IMR-90 (cell line): Measurements from ENCODE around the gene TNKS2. TPM values are rescaled to one million over a fixed set of nuclear protein-coding genes. Genes with fewer than 3 reads are reported as not detected.

Experiments
- ATAC-seq: fragments of 200-7000 bp; cut with Tn5 transposase; 2 replicates; pipeline ENCODE4 v1.9.1; 2020; ENCODE audit warnings: low read depth, mild to moderate bottlenecking, moderate library complexity
- BruUV-seq: library from RNA; stranded (reverse); fragments of 400-500 nt; replicated peaks from 2 replicates; lab custom pipeline; 2021; lab: Mats Ljungman, UMichigan
- CTCF ChIA-PET: fragments of 300-600 bp; formaldehyde crosslinking; extraction: SDS; loops from one replicate; lab custom pipeline; 2021; ENCODE audit warnings: antibody characterized with exemption; lab: Yijun Ruan, JAX
- POLR2A ChIA-PET: fragments of 300-600 bp; sonication (Branson Sonifier 250); formaldehyde crosslinking; loops from one replicate; lab custom pipeline; 2022; ENCODE audit warnings: antibody characterized with exemption; ENCODE audit not compliant: unreplicated experiment; lab: Charles Lee
- DNase-seq: peaks from one replicate; pipeline ENCODE4 v3.0.0; 2013
- H2AFZ ChIP-seq: replicated peaks from 2 replicates; pipeline ENCODE3; 2013; ENCODE audit warnings: low read length, mild to moderate bottlenecking; ENCODE audit not compliant: poor library complexity
- H2AK5ac ChIP-seq: 2 replicates; pipeline ENCODE4 v1.6.1; 2013; ENCODE audit warnings: low read depth, low read length, inconsistent platforms
- H2AK9ac ChIP-seq: replicated peaks from 2 replicates; pipeline ENCODE3; 2013; ENCODE audit warnings: mild to moderate bottlenecking, low read depth, low read length, moderate library complexity; ENCODE audit not compliant: poor library complexity
- H2BK120ac ChIP-seq: 2 replicates; pipeline ENCODE4 v1.6.1; 2013; ENCODE audit warnings: low read depth, low read length, inconsistent platforms
- H2BK15ac ChIP-seq: 3 replicates; pipeline ENCODE4 v1.6.1; 2013; ENCODE audit warnings: low read depth, low read length, inconsistent platforms
- H2BK20ac ChIP-seq: 2 replicates; pipeline ENCODE4 v1.6.1; 2013; ENCODE audit warnings: low read depth, mild to moderate bottlenecking, inconsistent platforms, low read length, moderate library complexity
- H2BK5ac ChIP-seq: 2 replicates; pipeline ENCODE4 v1.6.1; 2013; ENCODE audit warnings: mild to moderate bottlenecking, low read depth, low read length, inconsistent platforms; ENCODE audit not compliant: poor library complexity, severe bottlenecking
- H3K14ac ChIP-seq: replicated peaks from 2 replicates; pipeline ENCODE4 v1.6.1; 2013; ENCODE audit warnings: low read depth, low read length, inconsistent platforms
- H3K18ac ChIP-seq: 2 replicates; pipeline ENCODE4 v1.6.1; 2013; ENCODE audit warnings: low read depth, low read length, control low read depth
- H3K23ac ChIP-seq: 2 replicates; pipeline ENCODE4 v1.6.1; 2013; ENCODE audit warnings: low read depth, low read length, inconsistent platforms
- H3K27ac ChIP-seq: 2 replicates; pipeline ENCODE4 v1.5.1; 2013; ENCODE audit warnings: mild to moderate bottlenecking, control low read depth, low read length; ENCODE audit not compliant: insufficient read depth
- H3K27me3 ChIP-seq: 2 replicates; pipeline ENCODE4 v1.6.1; 2013; ENCODE audit warnings: low read length; ENCODE audit not compliant: control insufficient read depth, insufficient read depth
- H3K36me3 ChIP-seq: 2 replicates; pipeline ENCODE4 v1.6.1; 2013; ENCODE audit warnings: low read length, mixed read lengths; ENCODE audit not compliant: control insufficient read depth, insufficient read depth
- H3K4ac ChIP-seq: 2 replicates; pipeline ENCODE4 v1.6.1; 2013; ENCODE audit warnings: low read depth, low read length, inconsistent platforms
- H3K4me1 ChIP-seq: 2 replicates; pipeline ENCODE4 v1.6.1; 2013; ENCODE audit warnings: low read length, mixed read lengths; ENCODE audit not compliant: control insufficient read depth, insufficient read depth
- H3K4me2 ChIP-seq: 2 replicates; pipeline ENCODE4 v1.6.1; 2013; ENCODE audit warnings: low read depth, mild to moderate bottlenecking, control low read depth, low read length, moderate library complexity
- H3K4me3 ChIP-seq: 2 replicates; pipeline ENCODE4 v1.5.1; 2013; ENCODE audit warnings: low read depth, mild to moderate bottlenecking, control low read depth, low read length, moderate library complexity; ENCODE audit not compliant: insufficient read depth
- H3K56ac ChIP-seq: 2 replicates; pipeline ENCODE4 v1.6.1; 2013; ENCODE audit warnings: low read length, inconsistent platforms; ENCODE audit not compliant: insufficient read depth; ENCODE audit errors: extremely low read depth
- H3K79me1 ChIP-seq, 2 experiments: 2 replicates each; pipeline ENCODE4 v1.6.1; 2013; ENCODE audit warnings: low read length in 2 of 2, inconsistent platforms in 1 of 2, low read depth in 1 of 2
- H3K9ac ChIP-seq: 2 replicates; pipeline ENCODE4 v1.6.1; 2013; ENCODE audit warnings: low read depth, low read length, control low read depth
- H3K9me1 ChIP-seq: 2 replicates; pipeline ENCODE4 v1.6.1; 2013; ENCODE audit warnings: low read length, inconsistent platforms; ENCODE audit not compliant: insufficient read depth
- H3K9me3 ChIP-seq: 2 replicates; pipeline ENCODE4 v1.6.1; 2013; ENCODE audit warnings: low read length; ENCODE audit not compliant: control insufficient read depth, insufficient read depth
- H4K20me1 ChIP-seq: 2 replicates; pipeline ENCODE4 v1.6.1; 2013; ENCODE audit warnings: low read length, inconsistent platforms; ENCODE audit not compliant: insufficient read depth
- H4K5ac ChIP-seq: 2 replicates; pipeline ENCODE4 v1.6.1; 2013; ENCODE audit warnings: mild to moderate bottlenecking, low read depth, low read length, control low read depth
- H4K8ac ChIP-seq, 2 experiments: 2 replicates each; pipeline ENCODE4 v1.6.1; 2013; ENCODE audit warnings: low read depth in 2 of 2, low read length in 2 of 2, control low read depth in 1 of 2, inconsistent platforms in 1 of 2
- H4K91ac ChIP-seq: 2 replicates; pipeline ENCODE4 v1.6.1; 2013; ENCODE audit warnings: low read depth, low read length, inconsistent platforms; ENCODE audit not compliant: insufficient read depth
- BHLHE40 ChIP-seq: fragments of 150-350 bp; IDR thresholded peaks from 2 replicates; pipeline ENCODE4 v1.6.1; 2016; ENCODE audit warnings: mild to moderate bottlenecking, low read depth, low read length
- CEBPB ChIP-seq: IDR thresholded peaks from 2 replicates; pipeline ENCODE4 v1.6.1; 2012; ENCODE audit warnings: low read depth, low read length, improper control_type of control experiment
- CHD1 ChIP-seq: IDR thresholded peaks from 2 replicates; pipeline ENCODE4 v1.6.1; 2012; ENCODE audit warnings: low read depth, low read length, improper control_type of control experiment
- FOS ChIP-seq: fragments of 150-350 bp; IDR thresholded peaks from 2 replicates; pipeline ENCODE4 v1.6.1; 2016; ENCODE audit warnings: low read depth, low read length
- MAFK ChIP-seq: IDR thresholded peaks from 2 replicates; pipeline ENCODE4 v1.6.1; 2012; ENCODE audit warnings: low read depth, low read length, improper control_type of control experiment
- MAZ ChIP-seq: IDR thresholded peaks from 2 replicates; pipeline ENCODE4 v1.6.1; 2012; ENCODE audit warnings: low read depth, mild to moderate bottlenecking, low read length, improper control_type of control experiment, moderate library complexity, borderline replicate concordance
- MXI1 ChIP-seq: IDR thresholded peaks from 2 replicates; pipeline ENCODE4 v1.6.1; 2012; ENCODE audit warnings: low read depth, mild to moderate bottlenecking, low read length, moderate library complexity, borderline replicate concordance
- NFE2L2 ChIP-seq: fragments of 150-350 bp; IDR thresholded peaks from 2 replicates; pipeline ENCODE4 v1.6.1; 2016; ENCODE audit warnings: low read depth, mild to moderate bottlenecking, low read length
- POLR2A ChIP-seq: IDR thresholded peaks from 2 replicates; pipeline ENCODE4 v1.6.1; 2012; ENCODE audit warnings: mild to moderate bottlenecking, low read depth, low read length
- RAD21 ChIP-seq: IDR thresholded peaks from 2 replicates; pipeline ENCODE4 v1.6.1; 2012; ENCODE audit warnings: low read length, improper control_type of control experiment
- RCOR1 ChIP-seq: IDR thresholded peaks from 2 replicates; pipeline ENCODE4 v1.6.1; 2012; ENCODE audit warnings: mild to moderate bottlenecking, low read length, improper control_type of control experiment; ENCODE audit not compliant: insufficient replicate concordance
- RFX5 ChIP-seq: IDR thresholded peaks from 2 replicates; pipeline ENCODE4 v1.8.0; 2012; ENCODE audit warnings: low read depth, mild to moderate bottlenecking, low read length, moderate library complexity
- SMC3 ChIP-seq: fragments of 150-350 bp; IDR thresholded peaks from 2 replicates; pipeline ENCODE4 v1.6.1; 2016; ENCODE audit warnings: low read depth, mild to moderate bottlenecking, antibody characterized with exemption, low read length, moderate library complexity
- WGBS, 2 experiments: methylation state at CpG; one replicate each; pipeline versions ENCODE4 v1.1.5 to v1.1.7; 2013; ENCODE audit warnings: missing lambda C conversion rate in 2 of 2; ENCODE audit not compliant: insufficient read length in 1 of 2; ENCODE audit errors: extremely low coverage in 2 of 2; 5-methylcytosine and 5-hydroxymethylcytosine counted together
- dilution Hi-C: fragments of 300-500 bp; cut with HindIII; formaldehyde crosslinking; loops from one replicate; pipeline ENCODE4 v1.14.3; 2018; ENCODE audit warnings: low sequenced_read_pairs; ENCODE audit not compliant: unreplicated experiment
- in situ Hi-C: fragments of 300-500 bp; cut with MboI; formaldehyde crosslinking; loops from 3 replicates; pipeline ENCODE4 v1.14.3; 2019; ENCODE audit warnings: low sequenced_read_pairs, inconsistent platforms, mixed read lengths
- intact Hi-C: fragments of 100-400 bp; cut with micrococcal nuclease; formaldehyde crosslinking; loops from 2 replicates; pipeline ENCODE4 v1.10.0; 2022
- polyA plus RNA-seq, 3 experiments: library from polyadenylated mRNA; depleted of rRNA; stranded (reverse); fragments of >200 nt; gene quantifications; 2 replicates each; pipeline ENCODE4 v1.2.3, GENCODE V29; 2012; ENCODE audit warnings: low replicate concordance in 1 of 3
- total RNA-seq: library from RNA; depleted of rRNA; stranded (reverse); fragments of >200 nt; gene quantifications from 2 replicates; pipeline ENCODE4 v1.2.3, GENCODE V29; 2012
- TF ChIP-seq, protein P1 (sequence below): fragments of 150-350 bp; IDR thresholded peaks from 2 replicates; pipeline ENCODE4 v1.6.1; 2017; ENCODE audit warnings: mild to moderate bottlenecking, antibody characterized with exemption, low read length, low read depth
- TF ChIP-seq, protein P2 (sequence below): fragments of 150-350 bp; IDR thresholded peaks from 2 replicates; pipeline ENCODE4 v1.6.1; 2016; ENCODE audit warnings: low read depth, mild to moderate bottlenecking, low read length, moderate library complexity, borderline replicate concordance

TNKS2 gene
- total and polyA plus RNA-seq, 2 of the 4 experiments (the other 2 are of a cell fraction), result 17.0 to 41.4 TPM

DNA sequence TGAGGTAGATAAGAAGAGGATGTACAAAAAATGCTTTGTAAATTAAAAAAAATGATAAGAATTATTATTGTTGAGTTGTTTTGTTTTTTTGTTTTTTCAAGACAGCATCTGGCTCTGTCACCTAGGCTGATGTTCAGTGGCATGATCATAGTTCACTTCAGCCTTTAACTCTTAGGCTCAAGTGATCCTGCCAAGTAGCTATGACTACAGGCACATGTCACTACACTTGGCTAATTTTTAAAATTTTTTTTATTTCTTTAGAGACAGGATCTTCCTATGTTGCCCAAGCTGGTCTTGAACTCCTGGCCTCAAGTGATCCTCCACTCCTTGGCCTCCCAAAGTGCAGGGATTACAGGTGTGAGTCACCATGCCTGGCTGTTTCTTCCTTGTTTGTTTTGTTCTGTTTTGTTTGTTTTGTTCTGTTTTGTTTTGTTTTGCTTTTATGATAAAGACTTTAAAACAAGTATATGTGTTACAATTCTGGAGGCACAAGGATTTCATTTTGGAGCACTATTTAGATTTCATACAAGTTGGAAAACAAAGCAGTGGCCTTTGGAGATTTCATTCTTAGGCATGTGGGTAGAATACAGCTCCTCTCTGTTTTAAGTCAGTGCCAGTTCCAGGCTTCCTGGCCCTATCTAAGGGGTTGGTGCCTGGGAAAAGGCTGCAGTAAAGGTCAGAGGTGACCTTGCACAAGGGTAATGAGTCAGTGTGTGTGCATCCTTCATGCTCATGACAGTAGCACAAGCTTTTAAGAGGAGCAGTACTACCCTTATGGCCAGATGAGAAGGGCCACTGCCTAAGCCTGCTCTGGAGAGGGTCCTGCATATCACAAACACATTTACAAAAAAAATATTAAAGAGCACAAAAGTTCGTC is 93.1 kb downstream of the TNKS2 start:
- Histone ChIP-seq H3K27me3 (no peaks in the 10 kb centered on the region), H3K4me1 (peaks cover 2% of the 10 kb centered on the region; the same call in 1 of the 2 replicates), H3K4me2 (no peak overlapping the region), H2BK120ac (no peak overlapping the region), H3K18ac (no peak overlapping the region), H3K14ac (no peak overlapping the region), H3K9me1 (peaks cover 9% of the 10 kb centered on the region), H3K36me3 (no peaks in the 10 kb centered on the region), H3K4me3 (no peak overlapping the region), H3K9ac (no peak overlapping the region), H2AFZ (no peak overlapping the region), H2BK5ac (no peak overlapping the region), H3K4ac (no peak overlapping the region), H4K20me1 (no peaks in the 10 kb centered on the region), H4K91ac (no peak overlapping the region), H4K8ac (no peak overlapping the region), H2BK15ac (no peak overlapping the region), H3K27ac (no peak overlapping the region), H2AK9ac (no peak overlapping the region), H3K79me1 (no peaks in the 10 kb centered on the region), H2BK20ac (no peak overlapping the region), H4K5ac (no peak overlapping the region), H3K23ac (no peak overlapping the region), H3K56ac (no peak overlapping the region), H2AK5ac (no peak overlapping the region), H3K9me3 (no peaks in the 10 kb centered on the region)
- no TSS peak for BruUV-seq
- in situ Hi-C loops, result no loop called here
- dilution Hi-C loops, result no loop called here
- ChIA-PET CTCF (interaction anchor here (0.7 kb wide), 1 partner anchor 56 kb away, joined by 3 read pairs; no protein-coding TSS in a partner anchor), POLR2A (no interaction called here)
- DNase-seq (peak; percentile 83), ATAC-seq (peak; percentile 75)
- 100% methylated on average over 1 of the region's 1 CpG; no CpG with 5 or more reads in 1 of the 2 experiments for WGBS, 2 experiments
- intact Hi-C loops, result no loop called here
- TF ChIP-seq NFE2L2, result no peak
- TF ChIP-seq CEBPB, result peak; percentile 92
- TF ChIP-seq RFX5, result no peak
- TF ChIP-seq FOS, result 0 out of 2 replicates have a peak, but pooled peaks have one; percentile 23
- TF ChIP-seq, protein P1, sequence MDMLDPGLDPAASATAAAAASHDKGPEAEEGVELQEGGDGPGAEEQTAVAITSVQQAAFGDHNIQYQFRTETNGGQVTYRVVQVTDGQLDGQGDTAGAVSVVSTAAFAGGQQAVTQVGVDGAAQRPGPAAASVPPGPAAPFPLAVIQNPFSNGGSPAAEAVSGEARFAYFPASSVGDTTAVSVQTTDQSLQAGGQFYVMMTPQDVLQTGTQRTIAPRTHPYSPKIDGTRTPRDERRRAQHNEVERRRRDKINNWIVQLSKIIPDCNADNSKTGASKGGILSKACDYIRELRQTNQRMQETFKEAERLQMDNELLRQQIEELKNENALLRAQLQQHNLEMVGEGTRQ, result no peak
- TF ChIP-seq MXI1, result no peak
- TF ChIP-seq CHD1, result no peak
- TF ChIP-seq, protein P2, sequence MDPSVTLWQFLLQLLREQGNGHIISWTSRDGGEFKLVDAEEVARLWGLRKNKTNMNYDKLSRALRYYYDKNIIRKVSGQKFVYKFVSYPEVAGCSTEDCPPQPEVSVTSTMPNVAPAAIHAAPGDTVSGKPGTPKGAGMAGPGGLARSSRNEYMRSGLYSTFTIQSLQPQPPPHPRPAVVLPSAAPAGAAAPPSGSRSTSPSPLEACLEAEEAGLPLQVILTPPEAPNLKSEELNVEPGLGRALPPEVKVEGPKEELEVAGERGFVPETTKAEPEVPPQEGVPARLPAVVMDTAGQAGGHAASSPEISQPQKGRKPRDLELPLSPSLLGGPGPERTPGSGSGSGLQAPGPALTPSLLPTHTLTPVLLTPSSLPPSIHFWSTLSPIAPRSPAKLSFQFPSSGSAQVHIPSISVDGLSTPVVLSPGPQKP, result no peak
- TF ChIP-seq POLR2A, result no peak
- no peak for TF ChIP-seq RAD21
- no peak for TF ChIP-seq RCOR1
- TF ChIP-seq MAFK, result no peak
- no peak for TF ChIP-seq BHLHE40
- TF ChIP-seq SMC3, result no peak
- no peak for TF ChIP-seq MAZ
